ENCODE measurements around the gene TNRC6B.
"Not testable (repeated sequence)": the region's sequence is repeated elsewhere in the genome, so short reads cannot be mapped to it uniquely, and the experiment has no call there.

TNRC6B gene

GRCh38 chr22:40345815-40346184 lies 168.1 kb downstream of the TNRC6B start:
- in situ Hi-C loops (cut with HindIII; ENCODE audit: low sequenced_read_pairs), result no loop called here

- in situ Hi-C loops (cut with HindIII; ENCODE audit: low sequenced_read_pairs), result no loop called here
Measured at GRCh38 chr22:40346185-40347118, 168.7 kb downstream of the TNRC6B start, which contains the start of gene ADSL. Gene ADSL (plus strand): TSS chr22:40346500. CDS start chr22:40346559, 59 bp downstream.

GRCh38 chr22:40347300-40347699 lies 169.6 kb downstream of the TNRC6B start:
- in situ Hi-C loops (cut with HindIII; ENCODE audit: low sequenced_read_pairs), result no loop called here

- in situ Hi-C loops (cut with HindIII; ENCODE audit: low sequenced_read_pairs), result no loop called here
Measured at GRCh38 chr22:40348025-40348658, 170.4 kb downstream of the TNRC6B start.

GRCh38 chr22:40352763-40353162 lies 175.0 kb downstream of the TNRC6B start:
- in situ Hi-C loops (cut with HindIII; ENCODE audit: low sequenced_read_pairs), result no loop called here

GRCh38 chr22:40361100-40361499 lies 183.4 kb downstream of the TNRC6B start:
- in situ Hi-C loops (cut with HindIII; ENCODE audit: low sequenced_read_pairs), result no loop called here

GRCh38 chr22:40363059-40363458 lies 185.3 kb downstream of the TNRC6B start:
- in situ Hi-C loops (cut with HindIII; ENCODE audit: low sequenced_read_pairs), result no loop called here

GRCh38 chr22:40364431-40364830 lies 186.7 kb downstream of the TNRC6B start:
- in situ Hi-C loops (cut with HindIII; ENCODE audit: low sequenced_read_pairs), result no loop called here

GRCh38 chr22:40366068-40366467 lies 188.3 kb downstream of the TNRC6B start:
- in situ Hi-C loops (cut with HindIII; ENCODE audit: low sequenced_read_pairs), result no loop called here

GRCh38 chr22:40367342-40367741 lies 189.6 kb downstream of the TNRC6B start:
- in situ Hi-C loops (cut with HindIII; ENCODE audit: low sequenced_read_pairs), result no loop called here

- in situ Hi-C loops (cut with HindIII; ENCODE audit: low sequenced_read_pairs), result no loop called here
Measured at GRCh38 chr22:40368016-40368415, 190.3 kb downstream of the TNRC6B start.

GRCh38 chr22:40368836-40369235 lies 191.1 kb downstream of the TNRC6B start:
- in situ Hi-C loops (cut with HindIII; ENCODE audit: low sequenced_read_pairs), result no loop called here

GRCh38 chr22:40374567-40374966 lies 196.8 kb downstream of the TNRC6B start:
- in situ Hi-C loops (cut with HindIII; ENCODE audit: low sequenced_read_pairs), result no loop called here

GRCh38 chr22:40376149-40376548 lies 198.4 kb downstream of the TNRC6B start:
- in situ Hi-C loops (cut with HindIII; ENCODE audit: low sequenced_read_pairs), result no loop called here

- in situ Hi-C loops (cut with HindIII; ENCODE audit: low sequenced_read_pairs), result no loop called here
Measured at GRCh38 chr22:40377931-40378330, 200.2 kb downstream of the TNRC6B start.

- in situ Hi-C loops (cut with HindIII; ENCODE audit: low sequenced_read_pairs), result not testable (repeated sequence)
Measured at GRCh38 chr22:40378448-40378847, 200.7 kb downstream of the TNRC6B start.

GRCh38 chr22:40381461-40381860 lies 203.7 kb downstream of the TNRC6B start:
- in situ Hi-C loops (cut with HindIII; ENCODE audit: low sequenced_read_pairs), result no loop called here

GRCh38 chr22:40383905-40384304 lies 206.2 kb downstream of the TNRC6B start:
- in situ Hi-C loops (cut with HindIII; ENCODE audit: low sequenced_read_pairs), result no loop called here

- in situ Hi-C loops (cut with HindIII; ENCODE audit: low sequenced_read_pairs), result no loop called here
Measured at GRCh38 chr22:40385036-40385782, 207.5 kb downstream of the TNRC6B start.

Data from DLD1 (cell line).